GM18909 (cell line): ENCODE data around the gene TRIM41.
"Not testable (repeated sequence)": the region's sequence is repeated elsewhere in the genome, so short reads cannot be mapped to it uniquely, and the experiment has no call there.

Source experiments
- ATAC-seq: cut with Tn5 transposase; IDR thresholded peaks from one replicate; pipeline ENCODE4 v1.9.1; 2021; ENCODE audit warnings: mild to moderate bottlenecking; ENCODE audit not compliant: unreplicated experiment, poor library complexity

Gene TRIM41

GRCh38 chr5:181209006-181209405, 14.1 kb upstream of the TRIM41 start:
- not testable (repeated sequence) for ATAC-seq

GRCh38 chr5:181210148-181210547, 12.9 kb upstream of the TRIM41 start:
- not testable (repeated sequence) for ATAC-seq

- not testable (repeated sequence) for ATAC-seq
These were observed 12.4 kb upstream of the TRIM41 start for GRCh38 chr5:181210698-181211097.

- no peak for ATAC-seq
These were observed 11.9 kb upstream of the TRIM41 start for GRCh38 chr5:181211208-181211607.

GRCh38 chr5:181212080-181212479, 11.0 kb upstream of the TRIM41 start:
- ATAC-seq: no peak

GRCh38 chr5:181212934-181213333, 10.1 kb upstream of the TRIM41 start:
- no peak for ATAC-seq

GRCh38 chr5:181214249-181214648, 8.8 kb upstream of the TRIM41 start:
- not testable (repeated sequence) for ATAC-seq

- ATAC-seq: no peak
These were observed 6.8 kb upstream of the TRIM41 start for GRCh38 chr5:181215997-181216989.

GRCh38 chr5:181217111-181217802, 5.8 kb upstream of the TRIM41 start:
- peak; percentile 29 for ATAC-seq

GRCh38 chr5:181217803-181218062, 5.3 kb upstream of the TRIM41 start:
- peak; percentile 27 for ATAC-seq

- ATAC-seq: no peak
These were observed 4.3 kb upstream of the TRIM41 start for GRCh38 chr5:181218795-181219124.

- no peak for ATAC-seq
These were observed 3.6 kb upstream of the TRIM41 start for GRCh38 chr5:181219262-181220177.

GRCh38 chr5:181220178-181220515, 2.9 kb upstream of the TRIM41 start:
- no peak for ATAC-seq

GRCh38 chr5:181221105-181221791, 1.8 kb upstream of the TRIM41 start:
- no peak for ATAC-seq

GRCh38 chr5:181221792-181222629, 1.1 kb upstream of the TRIM41 start:
- ATAC-seq: peak; percentile 27

- ATAC-seq: no peak
These were observed 437 bp upstream of the TRIM41 start for GRCh38 chr5:181222630-181223057.

- no peak for ATAC-seq
These were observed 778 bp downstream of the TRIM41 start for GRCh38 chr5:181223729-181224389.

GRCh38 chr5:181224390-181225229, 1.5 kb downstream of the TRIM41 start:
- no peak for ATAC-seq
